K562 (cell line): ENCODE data around the gene COL8A2. TPM values are rescaled to one million over a fixed set of nuclear protein-coding genes. Genes with fewer than 3 reads are reported as not detected.

ENCODE experiments used
- AFF1 ChIP-seq, 2 experiments: fragments of 450-650 bp; IDR thresholded peaks; 2 replicates each; pipeline ENCODE4 v1.6.1; 2018; ENCODE audit warnings: mild to moderate bottlenecking in 2 of 2, low read depth in 1 of 2; ENCODE audit not compliant: partially characterized antibody in 2 of 2
- ATF2 ChIP-seq: sonication (generic); formaldehyde crosslinking; IDR thresholded peaks from 2 replicates; pipeline ENCODE4 v1.8.1; 2022; ENCODE audit warnings: missing genetic modification reagents
- BHLHE40 ChIP-seq: IDR thresholded peaks from 2 replicates; pipeline ENCODE4 v1.6.1; 2011; ENCODE audit warnings: low read length, improper control_type of control experiment
- ELF4 ChIP-seq: fragments of 450-650 bp; formaldehyde crosslinking; IDR thresholded peaks from 2 replicates; pipeline ENCODE4 v1.4.0; 2022; ENCODE audit warnings: missing genetic modification characterization
- EP300 ChIP-seq: IDR thresholded peaks from 2 replicates; pipeline ENCODE4 v1.6.1; 2012; ENCODE audit warnings: low read length, improper control_type of control experiment
- EP400 ChIP-seq: fragments of 450-650 bp; IDR thresholded peaks from 2 replicates; pipeline ENCODE4 v1.6.1; 2017; ENCODE audit warnings: antibody characterized with exemption, mild to moderate bottlenecking, moderate library complexity
- ESRRA ChIP-seq: fragments of 450-650 bp; IDR thresholded peaks from 2 replicates; pipeline ENCODE4 v1.6.1; 2014; ENCODE audit warnings: low read depth, mild to moderate bottlenecking, moderate library complexity, borderline replicate concordance
- FOXJ2 ChIP-seq: fragments of 200-800 bp; sonication (Bioruptor generic); IDR thresholded peaks from 2 replicates; pipeline ENCODE4 v1.6.1; 2016; ENCODE audit warnings: missing genetic modification characterization, missing compliant biosample characterization
- GABPA ChIP-seq: fragments of 200-800 bp; sonication (Bioruptor generic); conservative IDR thresholded peaks from 2 replicates; pipeline ENCODE4 v1.6.1; 2016; ENCODE audit warnings: low read depth, missing genetic modification characterization, missing compliant biosample characterization
- HLTF ChIP-seq: fragments of 450-650 bp; IDR thresholded peaks from 2 replicates; pipeline ENCODE4 v1.6.1; 2016
- KDM2B ChIP-seq: fragments of 250-450 bp; sonication (Bioruptor Pico); IDR thresholded peaks from 2 replicates; pipeline ENCODE4 v1.8.0; 2021; ENCODE audit warnings: mild to moderate bottlenecking, moderate library complexity
- MAZ ChIP-seq, 2 experiments: fragments of 450-650 bp in 1 of 2; sonication (generic) in 1 of 2; formaldehyde crosslinking; IDR thresholded peaks in 1 of 2; conservative IDR thresholded peaks in 1 of 2; 2 replicates each; pipeline versions ENCODE4 v1.4.0 to v1.5.0; 2020; ENCODE audit warnings: mild to moderate bottlenecking in 1 of 2, missing genetic modification reagents in 1 of 2
- MTA3 ChIP-seq: fragments of 450-650 bp; formaldehyde crosslinking; IDR thresholded peaks from 2 replicates; pipeline ENCODE4 v1.6.1; 2017; ENCODE audit warnings: mild to moderate bottlenecking, borderline replicate concordance
- MYC ChIP-seq, 2 experiments: fragments of 250-450 bp in 1 of 2; sonication (Bioruptor Pico) in 1 of 2; IDR thresholded peaks; 2 replicates each; pipeline versions ENCODE4 v1.5.1 to v1.6.1; 2012 to 2021; ENCODE audit warnings: low read depth in 2 of 2, borderline replicate concordance in 1 of 2, improper control_type of control experiment in 1 of 2, low read length in 1 of 2, mild to moderate bottlenecking in 1 of 2, moderate library complexity in 1 of 2
- NFRKB ChIP-seq: fragments of 450-650 bp; IDR thresholded peaks from 2 replicates; pipeline ENCODE4 v1.6.1; 2016; ENCODE audit warnings: low read depth
- OTX1 ChIP-seq: fragments of 450-650 bp; formaldehyde crosslinking; IDR thresholded peaks from 2 replicates; pipeline ENCODE4 v1.4.0; 2022; ENCODE audit warnings: mild to moderate bottlenecking
- RBBP5 ChIP-seq: fragments of 200-600 bp; sonication (generic); IDR thresholded peaks from 2 replicates; pipeline ENCODE4 v1.6.1; 2012; ENCODE audit warnings: borderline replicate concordance, mild to moderate bottlenecking, low read length, control low read depth, inconsistent platforms; ENCODE audit not compliant: insufficient read depth, poor library complexity, severe bottlenecking
- RBM17 ChIP-seq: fragments of 200-400 bp; formaldehyde crosslinking; IDR thresholded peaks from 2 replicates; pipeline ENCODE4 v1.6.1; 2017; ENCODE audit warnings: low read depth, mild to moderate bottlenecking, low read length, borderline replicate concordance
- SMARCA4 ChIP-seq: fragments of 450-650 bp; IDR thresholded peaks from 2 replicates; pipeline ENCODE4 v1.6.1; 2016
- TBP ChIP-seq: optimal IDR thresholded peaks from 2 replicates; pipeline ENCODE3; 2011; ENCODE audit warnings: low read depth, low read length, improper control_type of control experiment
- ZBTB8A ChIP-seq: fragments of 450-650 bp; IDR thresholded peaks from 2 replicates; pipeline ENCODE4 v1.6.1; 2018; ENCODE audit warnings: mild to moderate bottlenecking, moderate library complexity; ENCODE audit not compliant: partially characterized antibody
- ZC3H11A ChIP-seq: IDR thresholded peaks from 2 replicates; pipeline ENCODE4 v1.6.1; 2012; ENCODE audit warnings: low read depth, low read length, improper control_type of control experiment
- ZNF589 ChIP-seq: fragments of 200-800 bp; sonication (Bioruptor generic); IDR thresholded peaks from 2 replicates; pipeline ENCODE4 v1.6.1; 2016; ENCODE audit warnings: low read depth, missing genetic modification characterization, missing compliant biosample characterization
- polyA plus RNA-seq, 8 experiments: library from polyadenylated mRNA; depleted of rRNA in 4 of 8; stranded (reverse) in 5 of 8; unstranded in 3 of 8; fragments of >200 nt; fragmentation: Nextera tagmentation in 2 of 8; fragmentation: Illumina TruSeq in 1 of 8; extraction: Ambion mirVana in 2 of 8; extraction: Trizol in 1 of 8; gene quantifications; 2 replicates each; pipeline versions ENCODE4 v1.2.1 to v1.2.3, GENCODE V29; 2011 to 2014; ENCODE audit warnings: inconsistent platforms in 1 of 8, missing spikeins in 1 of 8
- total RNA-seq, 7 experiments: library from RNA; depleted of rRNA in 6 of 7; stranded (reverse); fragments of >200 nt in 6 of 7; fragmentation: Illumina TruSeq in 2 of 7; extraction: Trizol in 2 of 7; gene quantifications; 2 replicates each; pipeline versions ENCODE4 v1.2.1 to v1.2.3, GENCODE V29; 2011 to 2021; ENCODE audit warnings: low replicate concordance in 1 of 7

The COL8A2 gene
- total and polyA plus RNA-seq, 9 of the 15 experiments (the other 6 are each of a cell fraction or from before 2014, with no cell fraction given): 0.03 to 0.14 (median 0.04) TPM; not detected in 5

- TF ChIP-seq MYC (IDR thresholded peaks at IDR 0.05; ENCODE audit: low read depth, low read length) (peak; percentile 67), MYC (CRISPR knock-in tag; IDR thresholded peaks at IDR 0.05; ENCODE audit: borderline replicate concordance, low read depth) (no peak; the same call in 1 of the 2 replicates), ESRRA (peak; percentile 78; the same call in 1 of the 2 replicates), MTA3 (peak; percentile 42; the same call in 1 of the 2 replicates), GABPA (tag) (peak; percentile 94), FOXJ2 (tag) (no peak), MAZ (CRISPR knock-in tag; conservative IDR thresholded peaks at IDR 0.05 in 1 of 2, IDR thresholded peaks at IDR 0.05 in 1 of 2) (peak; percentile 72 to 81; a peak in 3 of 4 replicates), SMARCA4 (0 out of 2 replicates have a peak, but pooled peaks have one; percentile 15), OTX1 (CRISPR knock-in tag) (no peak), ZNF589 (CRISPR knock-in tag) (peak; percentile 74; the same call in 1 of the 2 replicates), EP300 (0 out of 2 replicates have a peak, but pooled peaks have one; percentile 17), ELF4 (0 out of 2 replicates have a peak, but pooled peaks have one; percentile 4), ZBTB8A (no peak), RBM17 (no peak), HLTF (no peak), AFF1 (IDR thresholded peaks at IDR 0.05; ENCODE audit: low read depth in 1 of 2, partially characterized antibody in 2 of 2) (peak in 1 of 2 experiments; percentile 39), BHLHE40 (0 out of 2 replicates have a peak, but pooled peaks have one; percentile 30), NFRKB (peak; percentile 57), TBP (peak; percentile 56), EP400 (peak; percentile 69), ATF2 (CRISPR knock-in tag) (no peak), KDM2B (CRISPR knock-in tag) (no peak), RBBP5 (peak; percentile 54), ZC3H11A (no peak)
These were observed 36.0 kb upstream of the COL8A2 start (continued) for GRCh38 chr1:36160949-36161485.
